T-cell (primary cell): ENCODE results near the gene ACACB. TPM values are rescaled to one million over a fixed set of nuclear protein-coding genes. Genes with fewer than 3 reads are reported as not detected.

Experiments used
- ATAC-seq, 4 experiments: fragments of 200-7000 bp in 3 of 4; fragments of 150-1000 bp in 1 of 4; cut with Tn5 transposase; replicated peaks in 1 of 4; 1 replicate in 3 of 4; 2 replicates in 1 of 4; pipeline ENCODE4 v1.10.0; 2021; ENCODE audit warnings: moderate library complexity in 3 of 4, mild to moderate bottlenecking in 2 of 4, moderate number of reproducible peaks in 1 of 4
- CTCF ChIA-PET, 2 donors: fragments of 300-600 bp; sonication (Branson Sonifier 250); formaldehyde crosslinking; loops; one replicate each; lab custom pipeline; 2022; ENCODE audit warnings: antibody characterized with exemption in 2 of 2; lab: Charles Lee
- POLR2A ChIA-PET, 2 donors: fragments of 300-600 bp; sonication (Branson Sonifier 250); formaldehyde crosslinking; loops; one replicate each; lab custom pipeline; 2022; ENCODE audit warnings: antibody characterized with exemption in 2 of 2; lab: Charles Lee
- DNase-seq, 35 experiments: peaks; one replicate each; pipeline versions ENCODE4 v3.0.0 to v3.0.0-alpha.2; 2013 to 2023
- H3K27ac ChIP-seq: one replicate; pipeline ENCODE4 v1.5.1; 2013; ENCODE audit warnings: low read length
- H3K27me3 ChIP-seq, 2 experiments: replicated peaks in 1 of 2; 1 replicate in 1 of 2; 2 replicates in 1 of 2; pipeline versions ENCODE4 v1.6.1 to v1.7.0; 2013; ENCODE audit warnings: low read length in 1 of 2, mixed read lengths in 1 of 2; ENCODE audit not compliant: control insufficient read depth in 2 of 2, insufficient read depth in 2 of 2; ENCODE audit errors: extremely low read depth in 1 of 2
- H3K36me3 ChIP-seq, 2 donors: 1 replicate in 1 of 2; 2 replicates in 1 of 2; pipeline versions ENCODE4 v1.6.1 to v1.7.0; 2013; ENCODE audit warnings: low read length in 1 of 2; ENCODE audit not compliant: control insufficient read depth in 2 of 2, insufficient read depth in 1 of 2; ENCODE audit errors: extremely low read depth in 1 of 2
- H3K4me1 ChIP-seq, 2 experiments: 1 replicate in 1 of 2; 2 replicates in 1 of 2; pipeline versions ENCODE4 v1.6.1 to v1.7.0; 2013; ENCODE audit warnings: low read length in 2 of 2, mixed read lengths in 1 of 2; ENCODE audit not compliant: insufficient read depth in 2 of 2, control insufficient read depth in 1 of 2; ENCODE audit errors: extremely low read depth in 1 of 2
- H3K4me3 ChIP-seq, 2 donors: 1 replicate in 1 of 2; 2 replicates in 1 of 2; pipeline versions ENCODE4 v1.5.1 to v1.7.0; 2013; ENCODE audit warnings: mild to moderate bottlenecking in 2 of 2, low read length in 1 of 2, moderate library complexity in 1 of 2; ENCODE audit not compliant: control insufficient read depth in 1 of 2; ENCODE audit errors: extremely low read depth in 1 of 2
- H3K9me3 ChIP-seq: 2 replicates; pipeline ENCODE4 v1.7.0; 2013
- H3K27ac Mint-ChIP-seq, 2 donors: one replicate each; pipeline ENCODE4 v1.8.0; 2020 to 2021; ENCODE audit warnings: mild to moderate bottlenecking in 2 of 2, mixed read lengths in 2 of 2
- H3K27me3 Mint-ChIP-seq, 2 donors: one replicate each; pipeline ENCODE4 v1.8.0; 2021 to 2022; ENCODE audit warnings: mixed read lengths in 2 of 2
- H3K36me3 Mint-ChIP-seq: one replicate; pipeline ENCODE4 v1.8.0; 2021; ENCODE audit warnings: mixed read lengths
- H3K4me1 Mint-ChIP-seq, 3 donors: one replicate each; pipeline ENCODE4 v1.8.0; 2020 to 2022; ENCODE audit warnings: mixed read lengths in 3 of 3, mild to moderate bottlenecking in 1 of 3
- H3K4me3 Mint-ChIP-seq, 3 donors: one replicate each; pipeline ENCODE4 v1.8.0; 2020 to 2022; ENCODE audit warnings: mild to moderate bottlenecking in 3 of 3, mixed read lengths in 3 of 3, moderate library complexity in 3 of 3
- H3K9me3 Mint-ChIP-seq, 3 donors: one replicate each; pipeline ENCODE4 v1.8.0; 2020 to 2022; ENCODE audit warnings: mixed read lengths in 3 of 3
- WGBS: methylation state at CpG from one replicate; pipeline ENCODE4 v1.1.5; 2013; ENCODE audit warnings: missing lambda C conversion rate; ENCODE audit not compliant: insufficient coverage; 5-methylcytosine and 5-hydroxymethylcytosine counted together
- total RNA-seq, 35 experiments: library from RNA in 6 of 35; stranded (reverse) in 6 of 35; fragments of 120-200 nt in 1 of 35; gene quantifications; one replicate each; pipeline versions ENCODE4 v1.2.1 to v1.2.4 and lab custom pipeline; 2013 to 2026

Gene ACACB
- total RNA-seq, 5 donors from 2014 or later (not counting 1 experiment from before 2014, with no cell fraction given) = 24.8 to 34.1 (median 32.1) TPM

DNA sequence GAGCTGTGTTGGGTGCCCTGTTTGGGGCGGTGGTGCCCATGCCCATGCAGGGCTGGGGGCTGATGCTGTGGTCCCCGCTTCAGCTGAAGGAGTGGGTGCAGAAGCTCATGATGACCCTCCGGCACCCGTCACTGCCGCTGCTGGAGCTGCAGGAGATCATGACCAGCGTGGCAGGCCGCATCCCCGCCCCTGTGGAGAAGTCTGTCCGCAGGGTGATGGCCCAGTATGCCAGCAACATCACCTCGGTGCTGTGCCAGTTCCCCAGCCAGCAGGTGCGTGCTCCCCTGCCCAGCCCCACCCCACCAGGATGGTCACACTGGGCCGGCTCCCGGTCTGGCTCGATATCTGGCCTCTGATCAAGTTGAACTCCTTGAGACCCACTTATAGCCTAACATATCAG lies 92.7 kb downstream of the ACACB start:
- WGBS = 97% methylated on average over 13 of the region's 14 CpGs
- Histone ChIP-seq H3K27me3 (no peaks in the 10 kb centered on the region), H3K9me3 (no peaks in the 10 kb centered on the region), H3K4me3 (no peak overlapping the region), H3K4me1 (no peaks in the 10 kb centered on the region), H3K36me3 (peaks cover 0 to 4% of the 10 kb centered on the region in 2 donors), H3K27ac (no peak overlapping the region)
- Mint-ChIP-seq H3K27me3 (no peaks in the 10 kb centered on the region), H3K27ac (no peak overlapping the region), H3K36me3 (peaks cover 22% of the 10 kb centered on the region), H3K4me3 (no peak overlapping the region), H3K4me1 (no peaks in the 10 kb centered on the region), H3K9me3 (no peaks in the 10 kb centered on the region)
- CTCF ChIA-PET = no interaction called here
- ATAC-seq = no peak
- POLR2A ChIA-PET = no interaction called here
- no peak for DNase-seq

DNA sequence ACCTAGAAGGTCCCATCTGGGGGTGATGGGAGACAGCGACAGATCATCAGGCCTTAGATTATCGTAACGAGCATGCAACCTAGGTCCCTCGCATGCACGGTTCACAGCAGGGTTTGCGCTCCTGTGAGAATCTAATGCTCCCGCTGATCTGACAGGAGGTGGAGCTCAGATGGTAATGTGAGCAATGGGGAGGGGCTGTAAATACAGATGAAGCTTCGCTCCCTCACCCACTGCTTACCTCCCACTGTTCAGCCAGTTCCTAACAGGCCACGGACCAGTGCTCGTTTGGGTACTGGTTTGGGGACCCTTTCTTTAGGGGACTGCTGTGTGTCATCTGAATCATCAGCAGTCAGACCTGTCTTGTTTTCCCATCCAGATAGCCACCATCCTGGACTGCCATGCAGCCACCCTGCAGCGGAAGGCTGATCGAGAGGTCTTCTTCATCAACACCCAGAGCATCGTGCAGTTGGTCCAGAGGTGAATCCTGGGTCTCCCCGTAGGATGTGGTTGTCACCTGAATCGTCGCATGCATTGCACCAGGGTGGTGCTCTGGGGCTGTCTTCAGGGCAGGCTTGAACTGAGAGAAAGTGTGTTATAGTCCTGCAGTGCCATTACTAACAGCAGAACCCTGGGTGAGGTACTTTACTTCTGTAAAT lies 96.2 kb downstream of the ACACB start:
- Mint-ChIP-seq H3K4me3 (no peak overlapping the region), H3K27ac (no peak overlapping the region), H3K9me3 (no peaks in the 10 kb centered on the region), H3K36me3 (peaks cover 16% of the 10 kb centered on the region), H3K27me3 (no peaks in the 10 kb centered on the region), H3K4me1 (no peaks in the 10 kb centered on the region)
- no peaks in the 10 kb centered on the region for H3K27me3 ChIP-seq
- H3K27ac ChIP-seq = no peak overlapping the region
- H3K4me3 ChIP-seq = no peak overlapping the region
- WGBS = 96% methylated on average over 10 of the region's 16 CpGs
- H3K9me3 ChIP-seq = no peaks in the 10 kb centered on the region
- ChIA-PET POLR2A (no interaction called here), CTCF (no interaction called here)
- H3K36me3 ChIP-seq = peaks cover 3 to 6% of the 10 kb centered on the region in 2 donors
- ATAC-seq = no peak
- H3K4me1 ChIP-seq = no peaks in the 10 kb centered on the region
- no peak for DNase-seq

DNA sequence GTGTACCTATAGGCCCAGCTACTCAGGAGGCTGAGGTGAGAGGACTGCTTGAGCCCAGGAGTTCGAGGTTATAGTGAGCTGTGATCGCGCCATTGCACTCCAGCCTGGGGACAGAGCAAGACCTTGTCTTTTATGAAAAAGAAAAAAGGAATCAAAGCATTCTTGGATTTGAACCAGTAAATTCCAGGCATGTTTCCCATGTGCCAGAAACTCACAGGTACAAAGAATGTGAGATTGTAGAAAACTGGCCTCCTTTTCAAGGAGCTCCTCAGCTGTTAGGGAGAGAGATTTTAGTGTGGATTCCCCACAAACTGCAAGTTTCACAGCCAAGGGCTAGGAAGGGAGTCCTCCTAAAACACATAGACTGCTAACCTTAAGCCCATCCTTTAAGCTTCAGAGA lies 97.7 kb downstream of the ACACB start:
- POLR2A ChIA-PET = no interaction called here
- Mint-ChIP-seq H3K9me3 (no peaks in the 10 kb centered on the region), H3K27me3 (no peaks in the 10 kb centered on the region), H3K4me1 (no peaks in the 10 kb centered on the region), H3K27ac (no peak overlapping the region), H3K4me3 (no peak overlapping the region), H3K36me3 (peaks cover 8% of the 10 kb centered on the region)
- peaks cover 3 to 5% of the 10 kb centered on the region in 2 donors for H3K36me3 ChIP-seq
- no peaks in the 10 kb centered on the region for H3K27me3 ChIP-seq
- WGBS = 95% methylated on average over 3 of the region's 3 CpGs
- H3K27ac ChIP-seq = no peak overlapping the region
- no peaks in the 10 kb centered on the region for H3K4me1 ChIP-seq
- CTCF ChIA-PET = no interaction called here
- DNase-seq (no peak), ATAC-seq (no peak)
- no peak overlapping the region for H3K4me3 ChIP-seq
- no peaks in the 10 kb centered on the region for H3K9me3 ChIP-seq

DNA sequence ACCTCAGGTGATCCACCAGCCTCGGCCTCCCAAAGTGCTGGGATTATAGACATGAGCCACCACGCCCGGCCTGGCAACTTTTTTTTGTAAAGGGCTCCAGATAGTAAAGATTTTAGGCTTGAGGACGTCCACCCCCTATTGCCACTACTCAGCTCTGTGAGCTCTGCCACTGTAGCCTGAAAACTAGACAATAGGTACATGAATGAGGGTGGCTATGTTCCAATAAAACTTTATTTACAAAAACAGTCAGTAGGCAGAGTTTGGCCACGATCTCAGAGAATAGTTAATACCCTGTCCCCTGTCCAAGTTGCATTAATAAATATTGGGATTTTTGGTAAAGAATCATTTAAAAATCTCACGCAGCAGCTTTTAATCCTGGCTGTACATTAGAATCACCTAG lies 102.6 kb downstream of the ACACB start:
- H3K4me1 Mint-ChIP-seq = no peaks in the 10 kb centered on the region
- POLR2A ChIA-PET = no interaction called here
- no peak for ATAC-seq

DNA sequence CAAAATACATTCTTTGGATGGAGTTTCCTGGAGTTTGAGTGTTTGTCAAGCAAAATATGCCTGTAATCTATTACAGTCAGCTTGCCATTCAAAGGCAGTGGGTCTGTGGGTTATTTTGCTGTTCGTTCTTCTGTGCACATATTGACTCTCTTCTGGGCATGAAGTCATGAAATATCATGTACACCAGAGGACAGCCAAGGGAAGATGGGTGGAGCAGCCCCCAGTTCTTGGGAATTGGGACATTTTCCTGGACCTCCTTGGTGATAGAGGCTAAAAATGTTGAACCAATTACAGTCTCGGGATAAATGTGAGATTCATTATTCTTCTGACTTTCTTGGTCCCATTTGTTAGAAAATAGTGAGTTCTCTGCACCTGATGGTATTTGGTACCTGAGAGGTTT lies 103.6 kb downstream of the ACACB start:
- Histone ChIP-seq H3K36me3 (peaks cover 3 to 7% of the 10 kb centered on the region in 2 donors), H3K27ac (no peak overlapping the region), H3K9me3 (no peaks in the 10 kb centered on the region), H3K27me3 (no peaks in the 10 kb centered on the region), H3K4me1 (no peaks in the 10 kb centered on the region), H3K4me3 (no peak overlapping the region)
- POLR2A ChIA-PET = no interaction called here
- Mint-ChIP-seq H3K36me3 (peaks cover 29% of the 10 kb centered on the region), H3K4me1 (no peaks in the 10 kb centered on the region), H3K9me3 (no peaks in the 10 kb centered on the region), H3K27me3 (no peaks in the 10 kb centered on the region), H3K27ac (no peak overlapping the region), H3K4me3 (no peak overlapping the region)
- CTCF ChIA-PET = no interaction called here
- WGBS = 100% methylated on average over 1 of the region's 2 CpGs
- no peak for ATAC-seq
- no peak for DNase-seq

More for the DNA sequence above, 102.6 kb downstream of the ACACB start:
- no peak for DNase-seq
- H3K4me1 ChIP-seq = no peaks in the 10 kb centered on the region
- CTCF ChIA-PET = interaction anchor here in 1 of 2 donors (0.7 kb wide), 1 partner anchor 30 kb away, joined by 3 read pairs; no protein-coding TSS in a partner anchor
- peaks cover 3 to 7% of the 10 kb centered on the region in 2 donors for H3K36me3 ChIP-seq
- Mint-ChIP-seq H3K4me3 (no peak overlapping the region), H3K27ac (no peak overlapping the region), H3K36me3 (peaks cover 25% of the 10 kb centered on the region), H3K9me3 (no peaks in the 10 kb centered on the region), H3K27me3 (no peaks in the 10 kb centered on the region)
- WGBS = no CpG with 5 or more reads among the region's 6 CpGs
- no peaks in the 10 kb centered on the region for H3K27me3 ChIP-seq
- H3K9me3 ChIP-seq = no peaks in the 10 kb centered on the region
- H3K27ac ChIP-seq = no peak overlapping the region
- no peak overlapping the region for H3K4me3 ChIP-seq

DNA sequence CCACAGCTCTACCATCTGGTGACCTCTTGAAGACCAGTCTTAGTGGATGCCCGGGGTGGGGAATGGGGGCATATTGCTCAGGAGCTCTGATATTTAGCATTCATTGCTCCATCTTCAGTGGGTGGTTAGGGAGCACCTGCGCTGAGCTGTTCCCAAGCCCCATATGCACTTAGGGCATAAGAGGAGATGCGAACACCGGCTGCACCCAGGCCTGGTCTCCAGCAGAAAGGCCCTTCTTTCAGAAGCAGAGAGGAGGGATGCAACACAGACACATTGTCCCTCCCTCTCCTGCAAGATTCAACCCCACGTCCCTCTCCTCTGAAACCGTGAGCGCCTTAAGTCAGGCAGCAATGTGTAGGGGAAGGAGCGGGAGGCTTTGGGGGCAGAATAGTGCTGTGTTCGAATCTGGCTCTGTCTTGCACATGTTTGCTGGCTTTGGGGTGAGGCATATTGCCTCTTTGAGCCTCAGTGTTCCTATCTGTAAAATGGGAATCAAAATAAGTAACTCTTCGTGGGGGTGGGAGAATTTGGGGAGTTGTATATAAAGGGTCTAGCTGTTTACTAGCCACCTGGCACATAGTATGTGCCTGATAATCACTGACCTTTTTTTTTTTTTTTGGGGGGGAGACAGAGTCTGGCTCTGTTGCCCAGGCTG lies 105.0 kb downstream of the ACACB start:
- H3K27ac Mint-ChIP-seq = no peak overlapping the region
- no peaks in the 10 kb centered on the region for H3K27me3 Mint-ChIP-seq
- POLR2A ChIA-PET = no interaction called here
- H3K9me3 Mint-ChIP-seq = no peaks in the 10 kb centered on the region
- Histone ChIP-seq H3K4me1 (no peaks in the 10 kb centered on the region), H3K4me3 (no peak overlapping the region), H3K36me3 (peaks cover 3 to 9% of the 10 kb centered on the region in 2 donors), H3K27ac (no peak overlapping the region), H3K9me3 (no peaks in the 10 kb centered on the region), H3K27me3 (no peaks in the 10 kb centered on the region)
- H3K36me3 Mint-ChIP-seq = peaks cover 29% of the 10 kb centered on the region
- WGBS = 100% methylated on average over 4 of the region's 10 CpGs
- DNase-seq = no peak
- H3K4me3 Mint-ChIP-seq = no peak overlapping the region
- ATAC-seq = no peak
- H3K4me1 Mint-ChIP-seq = no peaks in the 10 kb centered on the region
- CTCF ChIA-PET = no interaction called here
